Measurements from ENCODE around the gene S100A2. TPM values are rescaled to one million over a fixed set of nuclear protein-coding genes. Genes with fewer than 3 reads are reported as not detected.

Gene S100A2
- total RNA-seq, 1 donor from 2014 or later, result 0.79 TPM

DNA sequence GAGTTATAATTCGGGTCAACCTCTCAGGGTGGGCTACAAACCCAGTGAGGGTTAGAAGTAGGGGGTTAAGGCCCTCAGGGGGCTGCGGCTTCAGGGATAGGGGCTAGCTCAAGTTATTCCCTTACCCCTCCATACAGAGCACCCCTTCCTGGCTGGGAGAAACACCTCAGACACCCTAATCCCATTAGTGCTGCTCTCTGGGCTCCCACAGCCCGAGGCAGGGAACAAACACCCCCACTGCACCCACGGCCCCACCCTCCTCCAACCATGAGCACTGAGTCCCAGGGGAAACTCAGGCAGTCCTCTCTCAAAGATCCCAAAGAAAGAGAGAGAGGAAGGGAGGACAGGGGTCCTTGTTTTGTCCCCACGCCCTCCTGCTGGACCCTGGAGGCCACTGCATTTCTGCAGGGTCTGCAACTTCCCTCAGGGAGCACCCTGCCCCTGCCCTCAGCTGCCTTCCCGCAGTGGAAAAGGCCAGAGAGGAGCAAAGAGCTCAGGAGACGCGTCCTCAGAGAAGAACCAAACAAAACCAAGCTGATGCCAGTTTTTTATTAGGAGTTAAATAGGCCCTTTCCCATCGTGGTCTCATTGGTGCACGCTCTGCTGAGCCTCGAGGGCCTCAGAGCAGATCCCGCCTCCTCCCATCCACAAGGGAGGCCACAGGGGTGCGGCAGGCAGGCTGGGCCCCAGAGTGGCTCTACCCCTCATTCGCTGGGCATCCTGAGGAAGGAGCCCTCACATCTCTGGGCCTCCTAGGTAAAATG, 18.7 kb downstream of the S100A2 start:
- no peak for DNase-seq (ENCODE audit: low read depth in 2 of 2)

DNA sequence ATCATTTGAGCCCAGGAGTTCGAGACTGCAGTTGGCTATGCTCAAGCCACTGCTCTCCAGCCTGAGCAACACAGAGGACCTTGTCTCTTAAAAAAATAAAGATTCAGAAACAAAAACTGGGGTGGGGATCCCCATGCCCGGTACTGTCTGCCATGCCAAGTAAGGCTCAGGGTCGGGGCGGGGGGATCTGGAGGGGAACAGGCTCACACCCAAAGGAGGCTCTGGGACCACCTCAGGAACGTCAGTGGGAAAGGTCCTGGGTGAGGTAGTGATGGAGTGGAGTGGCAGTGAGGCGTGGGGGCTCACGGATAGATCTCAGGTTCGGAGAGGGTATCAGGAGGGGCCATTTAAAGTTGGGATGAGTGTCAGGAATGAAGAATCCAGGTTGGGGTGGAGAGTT, 19.3 kb downstream of the S100A2 start:
- no peak for DNase-seq (ENCODE audit: low read depth in 2 of 2)

DNA sequence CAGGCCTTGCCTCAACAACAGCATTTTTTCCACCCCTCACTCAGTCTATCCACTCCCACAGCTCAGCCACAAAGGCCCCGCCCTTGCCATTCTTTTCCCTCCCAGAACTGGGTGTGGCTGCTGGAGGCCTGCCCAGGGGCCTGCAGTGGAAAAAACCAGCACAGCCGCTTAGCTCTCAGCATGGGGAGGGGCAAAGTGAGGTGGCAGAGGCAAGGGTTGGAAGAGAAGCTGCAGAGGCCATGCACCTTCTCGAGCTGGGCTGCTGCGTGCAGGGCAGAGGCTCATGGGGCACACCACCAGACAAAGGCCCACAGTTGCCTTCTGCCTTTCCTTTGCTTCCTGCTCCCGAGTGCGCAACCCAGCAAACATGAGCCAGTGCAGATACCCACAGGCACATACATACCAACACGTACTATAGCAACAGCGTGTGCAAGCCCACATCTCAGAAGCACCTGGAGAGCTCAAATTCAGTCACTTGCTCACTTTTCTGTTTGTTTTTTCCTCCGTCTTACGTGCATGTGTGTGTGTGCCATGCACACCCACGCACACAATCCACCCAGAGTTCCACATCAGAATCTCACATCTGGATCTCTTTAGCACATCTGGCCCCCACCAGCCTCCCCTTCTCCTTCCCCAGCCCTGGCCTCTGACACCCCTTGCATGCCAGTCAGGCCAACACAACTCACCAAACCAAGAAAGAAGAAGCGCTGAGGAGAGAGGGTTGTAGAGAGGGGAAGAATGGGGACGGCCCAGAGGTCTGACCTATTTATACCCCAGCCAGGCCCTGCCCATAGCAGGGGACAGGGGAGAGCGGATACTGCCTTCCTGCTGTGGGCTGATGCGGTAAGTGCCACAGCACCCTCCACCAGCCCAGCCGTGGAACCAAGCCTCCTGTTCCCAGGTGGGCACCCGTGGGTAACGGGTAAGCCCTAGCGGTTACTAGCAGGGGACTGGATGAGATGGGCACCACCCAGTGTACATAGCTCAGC, 20.3 kb downstream of the S100A2 start, which contains the start of gene S100A4:
Gene S100A4, minus strand, starts transcription at position 740 of the 989 bp plus-strand sequence. CDS start 1,012 bp downstream, outside the sequence.
- peak; percentile 70 to 94 for DNase-seq (ENCODE audit: low read depth in 2 of 2)

DNA sequence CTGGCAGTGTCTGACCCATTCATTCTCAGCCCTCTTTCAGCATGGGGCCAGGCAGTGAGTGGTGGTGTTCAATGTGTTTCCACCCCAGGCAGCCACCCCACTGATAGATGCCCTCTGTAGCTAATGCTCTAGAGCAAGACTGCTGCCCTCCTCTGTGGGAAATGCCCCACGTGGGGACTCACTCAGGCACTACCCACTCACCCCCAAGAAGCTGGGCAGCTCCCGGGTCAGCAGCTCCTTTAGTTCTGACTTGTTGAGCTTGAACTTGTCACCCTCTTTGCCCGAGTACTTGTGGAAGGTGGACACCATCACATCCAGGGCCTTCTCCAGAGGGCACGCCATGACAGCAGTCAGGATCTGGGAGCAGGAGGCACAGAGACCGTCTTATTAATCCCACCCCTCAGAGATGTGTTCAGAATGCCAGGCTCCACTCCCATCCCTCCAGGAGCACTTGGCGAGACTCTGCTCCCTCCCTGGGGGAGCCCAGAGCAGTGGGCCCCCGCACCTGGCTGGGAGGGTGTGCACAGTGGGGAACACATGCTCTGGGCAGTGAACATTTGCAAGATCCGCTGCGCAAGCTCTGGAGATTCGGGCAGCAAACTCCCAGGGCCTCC, 21.1 kb downstream of the S100A2 start:
- no peak for DNase-seq (ENCODE audit: low read depth in 2 of 2)

DNA sequence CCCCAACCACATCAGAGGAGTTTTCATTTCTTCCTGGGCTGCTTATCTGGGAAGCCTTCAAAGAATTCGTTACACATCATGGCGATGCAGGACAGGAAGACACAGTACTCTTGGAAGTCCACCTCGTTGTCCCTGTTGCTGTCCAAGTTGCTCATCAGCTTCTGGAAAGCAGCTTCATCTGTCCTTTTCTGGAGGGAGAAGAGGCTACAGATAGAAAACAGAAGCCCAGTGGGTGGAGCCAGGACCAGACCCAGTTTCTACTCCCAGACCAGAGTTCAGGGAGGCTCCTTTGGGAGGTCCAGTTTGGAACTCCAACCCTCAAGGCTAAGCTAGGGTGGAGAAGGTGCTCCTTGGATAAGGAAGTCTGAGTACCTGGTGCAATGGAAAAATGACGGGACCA, 21.9 kb downstream of the S100A2 start:
- DNase-seq (ENCODE audit: low read depth in 2 of 2), result no peak

DNA sequence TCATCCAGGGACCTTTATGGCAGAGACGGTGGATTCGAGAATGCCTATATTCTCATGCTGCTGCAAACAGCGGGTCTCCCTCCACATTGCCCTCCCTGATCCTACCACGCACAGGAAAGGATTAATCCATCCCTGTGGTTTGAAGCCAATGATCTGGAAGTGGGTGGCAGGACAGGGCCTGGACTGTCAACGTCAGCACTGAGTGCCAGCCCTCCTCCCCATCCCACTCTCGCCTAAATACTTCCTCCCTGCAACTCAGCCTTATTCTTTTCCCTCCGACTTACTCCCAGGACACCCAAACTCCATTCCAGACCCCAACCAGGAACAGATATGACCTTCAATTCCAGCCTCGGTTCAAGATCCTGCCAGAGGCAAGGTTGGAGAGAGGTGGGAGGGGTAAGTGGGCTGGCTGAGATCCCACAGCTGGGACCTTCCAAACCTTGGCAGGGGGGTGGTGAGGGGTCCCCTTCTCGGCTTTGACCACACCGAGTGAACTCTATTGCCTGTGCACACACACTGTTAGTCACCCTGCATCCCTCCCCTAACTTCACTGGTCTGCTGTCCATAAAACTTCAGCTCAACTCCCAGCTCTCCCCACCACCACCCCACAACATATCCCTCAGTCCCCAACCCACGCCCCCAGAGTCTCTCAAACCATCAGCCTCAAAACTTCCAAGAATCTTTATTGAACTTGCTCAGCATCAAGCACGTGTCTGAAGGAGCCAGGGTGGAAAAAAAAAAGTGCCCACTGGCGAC, 22.5 kb downstream of the S100A2 start:
- no peak for DNase-seq (ENCODE audit: low read depth in 2 of 2)

DNA sequence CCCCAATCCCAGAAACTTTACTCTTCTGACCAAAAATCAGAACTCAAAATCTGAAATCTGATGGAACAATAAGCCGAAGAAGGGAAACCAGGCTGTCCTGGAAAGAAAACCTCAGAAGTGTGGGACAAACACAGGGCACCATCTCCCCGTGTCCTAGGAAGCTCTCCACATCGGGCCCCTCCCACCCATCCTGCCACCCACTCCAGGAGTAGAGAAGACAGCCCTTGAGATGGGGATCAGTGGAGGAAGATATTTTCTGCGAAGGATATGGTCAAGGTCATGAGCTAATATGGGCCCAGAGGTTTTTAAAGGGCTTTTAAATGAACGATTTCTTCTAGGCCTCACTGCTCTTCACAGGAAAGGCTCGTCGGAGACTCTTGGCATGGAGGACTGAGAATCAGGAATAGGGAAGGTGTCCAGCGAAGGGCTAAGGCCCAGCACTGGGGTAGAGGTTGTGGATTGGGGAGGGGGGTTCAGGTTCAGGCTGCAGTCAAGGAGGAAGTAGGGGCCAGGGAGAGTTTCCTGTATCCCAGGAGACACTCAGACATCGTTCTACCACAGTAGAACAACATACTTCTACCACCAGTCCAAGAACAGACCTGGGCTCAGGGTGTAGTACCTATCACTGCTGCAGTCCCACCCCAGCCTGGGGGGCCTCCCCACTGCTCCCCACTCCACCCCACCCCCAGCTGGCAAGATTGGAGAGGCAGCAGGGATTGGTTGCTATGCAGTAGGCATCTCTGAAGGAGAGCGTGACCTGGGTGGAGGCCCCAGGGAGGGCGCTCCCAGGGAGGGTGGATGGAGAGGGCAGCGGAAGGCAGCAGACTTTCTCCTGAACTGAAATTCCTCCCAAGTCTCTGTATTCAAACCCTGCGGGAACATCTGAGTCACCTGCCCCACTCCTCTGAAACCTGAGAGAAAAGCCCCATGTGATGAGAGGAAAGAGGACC, 23.7 kb downstream of the S100A2 start:
- no peak for DNase-seq (ENCODE audit: low read depth in 2 of 2)

DNA sequence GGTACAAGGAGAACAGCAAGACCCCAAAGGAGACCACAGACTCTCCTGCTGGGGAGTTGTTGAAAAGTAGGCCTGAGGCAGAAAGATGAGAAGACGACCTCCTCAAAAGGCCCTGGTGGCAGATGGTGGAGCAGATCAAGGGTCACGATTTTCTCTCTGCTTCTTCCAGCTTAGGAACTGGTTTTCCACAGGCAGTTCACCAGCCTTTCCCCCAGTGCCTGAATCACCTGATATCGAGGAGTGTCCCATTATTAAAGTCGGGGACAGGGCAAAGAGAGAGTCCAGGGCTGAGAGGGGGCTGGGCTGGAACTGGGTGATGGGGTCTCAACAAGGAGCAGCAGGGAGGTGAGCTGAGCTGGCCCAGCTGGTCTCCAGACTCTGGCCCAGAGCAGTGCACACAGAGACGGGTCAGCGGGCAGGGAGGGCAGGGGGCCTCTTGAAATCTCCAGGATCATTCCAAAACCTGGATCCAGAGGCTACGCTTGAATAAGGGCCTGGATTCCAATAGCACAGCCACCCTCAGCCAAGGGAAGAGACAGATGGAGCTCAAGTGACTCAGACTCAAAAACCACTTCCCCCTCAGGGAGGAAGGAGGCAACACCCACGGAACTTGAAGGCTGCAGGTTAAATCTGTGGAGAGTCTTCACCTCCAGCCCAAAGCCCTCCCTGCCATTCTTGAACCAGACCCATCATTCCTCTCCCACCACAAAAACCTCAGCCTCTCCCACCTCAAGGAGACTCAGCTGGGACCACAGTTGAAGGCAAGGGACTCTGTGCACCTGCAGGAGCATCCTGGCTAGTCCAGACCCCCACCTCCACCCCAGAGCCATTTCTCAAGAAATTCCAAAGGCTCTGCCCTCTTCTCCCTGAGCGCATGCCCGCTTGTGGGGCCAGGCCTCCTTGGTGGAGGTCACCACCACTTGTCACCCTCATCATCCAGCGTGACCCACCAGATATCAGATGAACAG, 25.0 kb downstream of the S100A2 start, which contains the start of gene S100A5:
Gene S100A5, minus strand, starts transcription at position 541 of the 968 bp plus-strand sequence. CDS start 743 bp downstream, outside the sequence.
- DNase-seq (ENCODE audit: low read depth in 2 of 2), result no peak

DNA sequence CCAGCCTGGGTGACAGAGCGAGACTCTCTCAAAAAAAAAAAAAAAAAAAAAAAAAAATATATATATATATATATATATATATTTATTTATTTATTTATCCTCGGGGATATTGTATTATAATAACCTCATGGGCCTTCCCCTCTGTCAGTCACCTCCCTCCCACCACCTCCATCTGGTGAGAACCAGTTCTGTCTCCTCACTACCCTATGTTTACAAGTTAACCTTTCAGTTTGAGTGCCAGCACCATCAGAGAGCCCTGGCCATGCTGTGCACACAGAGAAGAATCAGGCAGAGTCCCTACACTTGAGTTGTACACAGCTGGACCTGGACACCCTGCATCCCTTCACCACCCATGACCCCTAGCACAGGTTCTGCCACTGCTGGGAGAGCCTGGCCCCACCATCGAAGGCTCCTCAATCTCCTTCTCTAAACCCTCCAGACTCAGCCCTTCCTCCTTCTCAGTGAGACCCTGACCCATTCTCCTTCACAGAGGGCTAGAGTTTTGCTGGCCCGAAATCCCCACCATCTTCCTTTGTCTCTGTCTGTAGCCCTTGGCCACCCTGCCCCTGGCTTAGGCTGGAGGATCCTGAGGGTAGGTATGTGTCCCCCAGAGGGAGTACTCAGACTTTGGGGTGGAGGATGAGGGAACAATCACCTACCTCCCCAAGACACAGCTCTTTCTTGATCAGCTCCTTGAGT, 26.1 kb downstream of the S100A2 start:
- DNase-seq (ENCODE audit: low read depth in 2 of 2), result no peak

DNA sequence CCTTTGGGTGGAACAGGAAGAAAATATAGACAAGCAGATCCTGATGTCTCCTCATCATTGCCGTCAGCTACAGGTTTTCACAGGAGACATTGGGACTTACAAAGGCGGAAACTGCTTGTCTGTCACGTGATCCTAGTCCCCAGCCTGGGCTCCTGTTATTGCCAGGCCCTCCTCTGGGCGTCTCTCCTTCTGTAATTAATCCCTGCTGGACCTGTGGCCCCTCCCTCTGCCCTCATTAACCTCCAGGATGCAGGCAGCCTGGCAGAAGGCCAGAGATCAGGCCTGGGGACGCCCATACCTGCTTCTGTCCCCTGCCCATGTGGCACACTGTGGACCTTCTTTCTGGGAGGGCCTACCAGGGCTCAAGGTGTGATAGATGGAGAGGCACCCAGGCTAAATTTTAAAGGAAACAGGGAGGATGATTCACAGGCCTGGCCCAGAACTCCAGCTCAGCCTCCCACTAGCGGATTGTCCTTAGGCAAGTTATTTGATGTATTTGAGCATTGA, 27.3 kb downstream of the S100A2 start:
- peak in 1 of 2 donors; percentile 44 for DNase-seq (ENCODE audit: low read depth in 2 of 2)

DNA sequence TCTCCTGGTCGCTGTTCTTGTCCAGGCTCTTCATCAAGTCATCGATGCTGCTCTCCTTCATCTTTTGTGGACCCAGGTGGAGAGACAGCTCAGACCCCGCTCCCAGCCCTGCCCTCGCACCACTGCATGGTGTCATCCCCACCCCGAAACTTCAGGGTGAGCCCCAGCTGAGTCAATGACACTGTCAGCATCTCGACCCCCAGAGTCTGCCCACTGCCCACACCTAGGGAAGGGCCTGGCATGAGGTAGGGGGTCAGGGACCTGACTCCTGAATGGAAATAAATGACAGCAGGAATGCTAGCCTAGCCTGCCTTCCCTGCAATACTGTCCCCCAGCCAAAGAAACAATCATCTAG, 28.3 kb downstream of the S100A2 start:
- DNase-seq (ENCODE audit: low read depth in 2 of 2), result no peak

DNA sequence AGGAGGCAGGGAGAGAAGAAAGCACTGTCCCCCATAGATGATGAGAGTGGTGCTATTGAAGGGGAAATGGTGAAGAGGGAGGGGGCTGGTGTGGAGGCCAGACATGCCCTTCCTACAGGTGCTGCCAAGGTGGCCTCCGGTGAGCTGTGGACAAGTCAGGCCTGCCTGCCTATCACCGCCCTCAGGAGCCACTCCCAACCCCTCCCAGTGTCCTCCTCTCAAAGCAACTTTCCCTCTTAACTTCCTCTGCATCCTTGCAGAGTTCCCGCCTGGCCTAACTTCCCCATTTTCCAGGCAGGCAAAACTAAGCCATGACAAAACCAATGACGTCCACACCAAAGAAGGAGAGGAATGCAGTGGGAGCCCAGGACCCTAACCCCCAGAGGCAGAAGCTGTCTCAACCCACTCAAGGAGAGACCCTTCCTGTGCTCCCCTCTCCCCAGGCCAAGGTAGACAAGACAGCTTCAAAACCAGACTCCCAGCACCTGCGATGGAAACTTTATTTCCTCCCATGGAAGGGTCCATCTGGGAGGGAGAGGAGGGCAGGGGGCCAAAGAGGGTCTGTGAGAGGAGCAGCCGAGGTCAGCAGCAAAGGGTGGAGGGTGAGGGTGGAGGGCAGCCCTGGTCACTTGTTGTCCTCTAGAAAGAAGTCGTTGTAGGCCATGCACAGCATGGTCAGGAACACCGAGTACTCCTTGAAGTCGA, 28.8 kb downstream of the S100A2 start:
- no peak for DNase-seq (ENCODE audit: low read depth in 2 of 2)

DNA sequence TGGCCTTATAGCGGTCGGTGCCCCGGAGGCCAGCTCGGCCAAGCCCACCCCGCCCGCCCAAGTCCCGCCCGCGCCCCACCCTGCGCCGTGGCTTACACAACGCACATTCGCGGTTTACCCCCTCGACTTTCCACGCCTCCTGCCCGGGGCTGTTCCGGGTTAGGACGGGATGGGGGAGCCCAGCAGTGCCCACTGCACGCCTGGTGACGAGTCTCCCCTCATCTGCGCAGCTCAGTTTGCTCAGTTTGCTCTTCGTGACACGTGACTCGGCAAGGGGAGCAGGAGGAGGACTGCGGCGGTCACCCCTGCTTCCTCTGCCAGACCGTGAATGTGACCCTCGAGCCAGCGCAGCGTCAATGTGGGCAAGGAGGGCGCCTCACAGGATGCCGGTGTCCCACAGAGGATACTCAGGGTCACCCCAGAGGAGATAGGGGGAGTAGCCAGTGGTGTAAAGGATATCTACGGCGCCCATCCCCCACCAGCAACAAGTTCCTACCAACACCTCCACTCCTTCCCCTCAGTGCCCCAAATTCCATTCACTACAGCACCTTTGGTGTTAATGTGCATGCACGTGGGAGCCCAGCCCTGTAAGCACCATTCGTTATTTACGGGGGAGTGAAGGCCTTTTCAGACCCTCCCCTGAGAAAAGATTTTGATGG, 29.5 kb downstream of the S100A2 start:
- DNase-seq (ENCODE audit: low read depth in 2 of 2), result peak; percentile 72 to 80

DNA sequence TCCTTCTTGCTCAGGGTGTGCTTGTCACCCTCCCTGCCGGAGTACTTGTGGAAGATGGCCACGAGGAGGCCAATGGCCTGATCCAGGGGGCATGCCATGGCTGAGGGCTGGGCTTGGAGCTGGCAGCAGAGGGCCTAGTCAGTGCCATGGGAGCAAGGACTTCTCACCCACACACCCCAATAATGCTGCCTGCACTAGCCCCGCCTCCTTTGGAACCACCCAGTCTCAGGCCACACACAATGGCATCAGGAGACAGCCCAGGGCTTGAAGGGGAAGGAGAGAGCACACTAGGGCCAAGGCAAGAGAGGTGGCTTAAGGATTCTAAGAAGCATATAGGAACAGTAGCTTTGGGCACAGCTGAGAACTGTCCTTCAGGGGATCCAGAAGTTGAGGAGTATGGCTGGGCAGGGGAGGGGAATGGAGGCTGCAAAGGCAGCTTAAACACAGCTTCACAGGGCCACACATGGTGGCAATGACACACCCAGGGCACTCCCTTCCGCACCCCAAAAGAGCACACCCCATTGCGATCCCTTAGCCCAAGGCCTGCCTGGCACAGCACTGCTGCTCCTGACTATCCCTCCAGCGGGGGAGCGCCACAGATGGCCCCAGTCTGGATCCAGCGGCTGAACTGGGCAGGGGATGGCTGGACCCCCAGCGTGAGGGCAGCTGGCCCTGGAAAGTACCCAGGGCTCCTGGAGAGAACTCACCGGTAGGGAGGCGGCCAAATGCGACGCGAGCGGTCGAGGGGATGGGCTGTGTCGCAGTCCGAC, 30.2 kb downstream of the S100A2 start, which contains the start of gene S100A6:
Gene S100A6, minus strand, starts transcription at position 750 of the 770 bp plus-strand sequence. Its CDS starts 652 bp downstream, at position 98.
- DNase-seq (ENCODE audit: low read depth in 2 of 2), result peak in 1 of 2 donors; percentile 53

DNA sequence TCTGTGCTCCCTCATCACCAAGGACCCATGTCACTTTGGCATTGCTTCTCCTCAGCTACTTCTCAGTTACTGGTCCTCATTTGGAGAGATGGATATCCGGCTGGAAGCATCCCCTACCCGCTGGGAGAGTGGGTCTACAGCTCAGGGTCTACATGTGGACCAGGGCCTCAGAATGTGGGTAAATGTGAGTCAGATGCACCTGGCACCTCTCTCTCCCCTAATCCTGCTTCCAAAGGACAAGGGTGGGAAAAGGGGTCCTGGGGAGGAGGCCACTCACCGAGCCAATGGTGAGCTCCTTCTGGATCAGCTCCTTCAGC, 30.8 kb downstream of the S100A2 start:
- DNase-seq (ENCODE audit: low read depth in 2 of 2), result no peak

Measured in lung microvascular endothelial cell (primary cell).